IMR-90 (cell line): ENCODE data around the gene MRPL49.

ENCODE experiments used
- CEBPB ChIP-seq: IDR thresholded peaks from 2 replicates; pipeline ENCODE4 v1.6.1; 2012; ENCODE audit warnings: low read depth, low read length, improper control_type of control experiment
- CHD1 ChIP-seq: IDR thresholded peaks from 2 replicates; pipeline ENCODE4 v1.6.1; 2012; ENCODE audit warnings: low read depth, low read length, improper control_type of control experiment
- CTCF ChIP-seq: conservative IDR thresholded peaks from 2 replicates; pipeline ENCODE4 v1.5.1; 2012; ENCODE audit warnings: mild to moderate bottlenecking, low read depth, low read length, improper control_type of control experiment
- FOS ChIP-seq: fragments of 150-350 bp; IDR thresholded peaks from 2 replicates; pipeline ENCODE4 v1.6.1; 2016; ENCODE audit warnings: low read depth, low read length
- MXI1 ChIP-seq: IDR thresholded peaks from 2 replicates; pipeline ENCODE4 v1.6.1; 2012; ENCODE audit warnings: low read depth, mild to moderate bottlenecking, low read length, moderate library complexity, borderline replicate concordance
- POLR2A ChIP-seq: IDR thresholded peaks from 2 replicates; pipeline ENCODE4 v1.6.1; 2012; ENCODE audit warnings: mild to moderate bottlenecking, low read depth, low read length
- RAD21 ChIP-seq: IDR thresholded peaks from 2 replicates; pipeline ENCODE4 v1.6.1; 2012; ENCODE audit warnings: low read length, improper control_type of control experiment
- RCOR1 ChIP-seq: IDR thresholded peaks from 2 replicates; pipeline ENCODE4 v1.6.1; 2012; ENCODE audit warnings: mild to moderate bottlenecking, low read length, improper control_type of control experiment; ENCODE audit not compliant: insufficient replicate concordance

- no peak for TF ChIP-seq CTCF
- no peak for TF ChIP-seq MXI1
- no peak for TF ChIP-seq CHD1
- TF ChIP-seq POLR2A = no peak
- 0 out of 2 replicates have a peak, but pooled peaks have one; percentile 1 for TF ChIP-seq CEBPB
- TF ChIP-seq FOS = no peak
- no peak for TF ChIP-seq RCOR1
- no peak for TF ChIP-seq RAD21
These were observed 19.9 kb downstream of the MRPL49 start for GRCh38 chr11:65141896-65142494.
